Body of pancreas (tissue), 4 donors: ENCODE measurements around the gene KRTAP5-9.
"Not testable (repeated sequence)": the region's sequence is repeated elsewhere in the genome, so short reads cannot be mapped to it uniquely, and the experiment has no call there.

Source experiments
- CTCF ChIP-seq, 7 experiments: fragments of 450-650 bp in 4 of 7; fragments of 200-600 bp in 3 of 7; sonication (generic) in 3 of 7; IDR thresholded peaks; one replicate each; pipeline ENCODE4 v1.5.1; 2016 to 2019; ENCODE audit warnings: antibody characterized with exemption in 7 of 7
- POLR2A ChIP-seq, 3 donors: fragments of 450-650 bp; IDR thresholded peaks; one replicate each; pipeline ENCODE4 v1.6.1; 2016; ENCODE audit warnings: antibody characterized with exemption in 3 of 3, mild to moderate bottlenecking in 2 of 3

GRCh38 chr11:71526796-71527575, 21.2 kb upstream of the KRTAP5-9 start, which contains the start of gene KRTAP5-7:
- not testable (repeated sequence) for TF ChIP-seq CTCF, POLR2A (IDR thresholded peaks at IDR 0.05)
